Activated B cell treated with CpG ODN at 0.5 μM for 24 hours (primary cell): ENCODE results near the gene GPR107. TPM values are rescaled to one million over a fixed set of nuclear protein-coding genes. Genes with fewer than 3 reads are reported as not detected.

Experiments used
- ATAC-seq: fragments of 200-7000 bp; cut with Tn5 transposase; one replicate; pipeline ENCODE4 v1.10.0; 2021; ENCODE audit warnings: low read depth, mild to moderate bottlenecking, moderate library complexity
- CTCF ChIA-PET: fragments of 350-600 bp; sonication (Branson Sonifier 250); formaldehyde crosslinking; loops from one replicate; lab custom pipeline; 2021; ENCODE audit warnings: antibody characterized with exemption; lab: Charles Lee
- POLR2A ChIA-PET: fragments of 350-600 bp; sonication (Branson Sonifier 250); formaldehyde crosslinking; loops from one replicate; lab custom pipeline; 2021; ENCODE audit warnings: antibody characterized with exemption; lab: Charles Lee
- DNase-seq: peaks from one replicate; pipeline ENCODE4 v3.0.0; 2022
- H3K27ac Mint-ChIP-seq: one replicate; pipeline ENCODE4 v1.8.0; 2020; ENCODE audit warnings: mixed read lengths
- H3K27me3 Mint-ChIP-seq: one replicate; pipeline ENCODE4 v1.8.0; 2021; ENCODE audit warnings: mixed read lengths
- H3K36me3 Mint-ChIP-seq: one replicate; pipeline ENCODE4 v1.8.0; 2021; ENCODE audit warnings: low read depth, mixed read lengths
- H3K4me1 Mint-ChIP-seq: one replicate; pipeline ENCODE4 v1.8.0; 2021; ENCODE audit warnings: mixed read lengths
- H3K4me3 Mint-ChIP-seq: one replicate; pipeline ENCODE4 v1.8.0; 2020; ENCODE audit warnings: mild to moderate bottlenecking, mixed read lengths
- H3K9me3 Mint-ChIP-seq: one replicate; pipeline ENCODE4 v1.8.0; 2020; ENCODE audit warnings: mixed read lengths
- CTCF ChIP-seq: fragments of 200-600 bp; IDR thresholded peaks from one replicate; pipeline ENCODE4 v1.8.0; 2022; ENCODE audit warnings: antibody characterized with exemption, mild to moderate bottlenecking
- intact Hi-C: fragments of 100-400 bp; cut with micrococcal nuclease; formaldehyde crosslinking; loops from one replicate; pipeline ENCODE4 v1.15.1; 2024
- total RNA-seq: library from RNA; stranded (reverse); gene quantifications from 2 replicates; pipeline ENCODE4 v1.2.3, GENCODE V29; 2022

The GPR107 gene
- total RNA-seq, 1 donor from 2014 or later = 19.6 TPM

GRCh38 chr9:130101915-130102314 lies 48.2 kb downstream of the GPR107 start:
- TF ChIP-seq CTCF = no peak
- ChIA-PET POLR2A (interaction anchor here (0.5 kb wide), 1 partner anchor 133 kb away, joined by 3 read pairs; no protein-coding TSS in a partner anchor), CTCF (no interaction called here)
- H3K27me3 Mint-ChIP-seq = no peaks in the 10 kb centered on the region
- no peaks in the 10 kb centered on the region for H3K9me3 Mint-ChIP-seq
- no peak for ATAC-seq
- H3K4me3 Mint-ChIP-seq = no peak overlapping the region
- no peak for DNase-seq
- H3K27ac Mint-ChIP-seq = no peak overlapping the region
- peaks cover 75% of the 10 kb centered on the region for H3K36me3 Mint-ChIP-seq
- intact Hi-C loops = no loop called here
- peaks cover 7% of the 10 kb centered on the region for H3K4me1 Mint-ChIP-seq

- ChIA-PET CTCF (interaction anchor here (1.4 to 6.1 kb wide), 2 partner anchors 11 to 135 kb away, joined by 3 to 108 read pairs; no protein-coding TSS in a partner anchor), POLR2A (interaction anchor here (0.6 to 0.7 kb wide), 2 partner anchors 367 to 475 kb away, joined by 3 to 4 read pairs; partner anchors contain the start of gene FUBP3)
- no peak for ATAC-seq
- DNase-seq = no peak
- H3K27me3 Mint-ChIP-seq = no peaks in the 10 kb centered on the region
- TF ChIP-seq CTCF = no peak
- H3K9me3 Mint-ChIP-seq = no peaks in the 10 kb centered on the region
- H3K27ac Mint-ChIP-seq = peak overlapping the region; percentile 24
- intact Hi-C loops = no loop called here
- no peak overlapping the region for H3K4me3 Mint-ChIP-seq
- H3K36me3 Mint-ChIP-seq = peaks cover 74% of the 10 kb centered on the region
- H3K4me1 Mint-ChIP-seq = peaks cover 10% of the 10 kb centered on the region
These were observed 50.9 kb downstream of the GPR107 start for GRCh38 chr9:130104491-130105193.

GRCh38 chr9:130106860-130107233 lies 53.1 kb downstream of the GPR107 start:
- Mint-ChIP-seq H3K27ac (peak overlapping the region; percentile 41), H3K27me3 (no peaks in the 10 kb centered on the region), H3K9me3 (no peaks in the 10 kb centered on the region), H3K36me3 (peaks cover 70% of the 10 kb centered on the region), H3K4me1 (peaks cover 10% of the 10 kb centered on the region), H3K4me3 (no peak overlapping the region)
- ChIA-PET POLR2A (interaction anchor here (2.5 kb wide), 1 partner anchor 22 kb away, joined by 12 read pairs; no protein-coding TSS in a partner anchor), CTCF (interaction anchor here (1.0 to 6.1 kb wide), 8 partner anchors 21 to 576 kb away, joined by 3 to 108 read pairs (median 6); no protein-coding TSS in a partner anchor)
- peak; percentile 14 for ATAC-seq
- peak; percentile 12 for TF ChIP-seq CTCF
- no peak for DNase-seq
- intact Hi-C loops = loop anchor here (1.0 to 2.0 kb wide), 4 partner anchors 21 to 236 kb away; partner anchors contain the start of gene NCS1

- Mint-ChIP-seq H3K4me3 (no peak overlapping the region), H3K27ac (peak overlapping the region; percentile 41), H3K36me3 (peaks cover 70% of the 10 kb centered on the region), H3K4me1 (peaks cover 10% of the 10 kb centered on the region), H3K9me3 (no peaks in the 10 kb centered on the region), H3K27me3 (no peaks in the 10 kb centered on the region)
- ChIA-PET POLR2A (interaction anchor here (0.6 to 2.5 kb wide), 3 partner anchors 21 to 470 kb away, joined by 6 to 12 read pairs (median 8); no protein-coding TSS in a partner anchor), CTCF (interaction anchor here (1.0 to 6.1 kb wide), 9 partner anchors 14 to 575 kb away, joined by 3 to 108 read pairs (median 5); no protein-coding TSS in a partner anchor)
- peak; percentile 90 for ATAC-seq
- TF ChIP-seq CTCF = peak; percentile 34
- intact Hi-C loops = loop anchor here (1.0 to 2.0 kb wide), 4 partner anchors 21 to 236 kb away; partner anchors contain the start of gene NCS1
- DNase-seq = peak; percentile 58
These were observed 53.6 kb downstream of the GPR107 start for GRCh38 chr9:130107234-130107861.
